GM12891 (cell line): ENCODE results near the gene SERF2.

Source experiments
- POLR2A ChIP-seq: IDR thresholded peaks from 2 replicates; pipeline ENCODE4 v1.6.1; 2011; ENCODE audit warnings: low read depth, low read length, control low read depth
- POLR2AphosphoS5 ChIP-seq: IDR thresholded peaks from 2 replicates; pipeline ENCODE4 v1.6.1; 2011; ENCODE audit warnings: low read depth, low read length, control low read depth
- POU2F2 ChIP-seq: IDR thresholded peaks from 2 replicates; pipeline ENCODE4 v1.6.1; 2011; ENCODE audit warnings: low read depth, mild to moderate bottlenecking, control low read depth, low read length, moderate library complexity
- SPI1 ChIP-seq: IDR thresholded peaks from 2 replicates; pipeline ENCODE4 v1.6.1; 2011; ENCODE audit warnings: low read depth, low read length, control low read depth
- TAF1 ChIP-seq: IDR thresholded peaks from 2 replicates; pipeline ENCODE4 v1.6.1; 2011; ENCODE audit warnings: low read depth, low read length, control low read depth

DNA sequence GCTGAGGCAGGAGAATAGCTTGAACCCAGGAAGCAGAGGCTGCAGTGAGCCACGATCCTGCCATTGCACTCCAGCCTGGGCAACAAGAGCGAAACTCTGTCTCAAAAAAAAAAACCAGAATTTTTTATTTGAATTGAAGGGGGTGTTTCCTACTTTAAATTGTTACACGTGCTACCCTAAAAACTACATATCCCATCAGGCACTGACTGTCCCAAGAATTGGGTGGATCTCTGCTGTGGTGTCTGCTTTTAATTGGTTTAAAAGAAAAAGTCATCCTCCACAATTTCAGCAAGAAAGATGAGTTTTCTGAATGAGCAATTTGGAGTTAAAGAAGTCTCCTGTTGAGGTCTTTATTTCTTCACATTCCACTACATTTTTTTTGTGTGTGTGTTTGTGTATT, 43.7 kb upstream of the SERF2 start:
- no peak for TF ChIP-seq POLR2A
- no peak for TF ChIP-seq POLR2AphosphoS5
- no peak for TF ChIP-seq TAF1
- TF ChIP-seq SPI1: no peak
- no peak for TF ChIP-seq POU2F2
